H7 (cell line): ENCODE measurements around the gene BIVM. TPM values are rescaled to one million over a fixed set of nuclear protein-coding genes. Genes with fewer than 3 reads are reported as not detected.

ENCODE experiments used
- DNase-seq: peaks from one replicate; pipeline ENCODE4 v3.0.0; 2012
- H3K27me3 ChIP-seq: 2 replicates; pipeline ENCODE4 v1.6.0; 2011; ENCODE audit warnings: mild to moderate bottlenecking, low read length; ENCODE audit not compliant: control insufficient read depth, insufficient read depth
- H3K36me3 ChIP-seq: replicated peaks from 2 replicates; pipeline ENCODE4 v1.5.1; 2011; ENCODE audit warnings: low read length; ENCODE audit not compliant: control insufficient read depth, insufficient read depth
- H3K4me3 ChIP-seq: 2 replicates; pipeline ENCODE4 v1.5.1; 2011; ENCODE audit warnings: low read depth, mild to moderate bottlenecking, control low read depth, low read length, moderate library complexity; ENCODE audit not compliant: insufficient read depth
- total RNA-seq: library from RNA; depleted of rRNA; stranded (reverse); fragments of >200 nt; shearing (Covaris generic); gene quantifications from 2 replicates; pipeline ENCODE4 v1.2.3, GENCODE V29; 2014; rRNA removed

BIVM gene, protein sequence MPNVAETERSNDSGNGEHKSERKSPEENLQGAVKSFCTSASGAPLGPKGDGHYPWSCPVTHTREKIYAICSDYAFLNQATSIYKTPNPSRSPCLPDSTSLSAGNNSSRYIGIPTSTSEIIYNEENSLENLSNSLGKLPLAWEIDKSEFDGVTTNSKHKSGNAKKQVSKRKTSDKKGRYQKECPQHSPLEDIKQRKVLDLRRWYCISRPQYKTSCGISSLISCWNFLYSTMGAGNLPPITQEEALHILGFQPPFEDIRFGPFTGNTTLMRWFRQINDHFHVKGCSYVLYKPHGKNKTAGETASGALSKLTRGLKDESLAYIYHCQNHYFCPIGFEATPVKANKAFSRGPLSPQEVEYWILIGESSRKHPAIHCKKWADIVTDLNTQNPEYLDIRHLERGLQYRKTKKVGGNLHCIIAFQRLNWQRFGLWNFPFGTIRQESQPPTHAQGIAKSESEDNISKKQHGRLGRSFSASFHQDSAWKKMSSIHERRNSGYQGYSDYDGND
- total RNA-seq, result 7.8 and 10.0 TPM in 2 replicates

DNA sequence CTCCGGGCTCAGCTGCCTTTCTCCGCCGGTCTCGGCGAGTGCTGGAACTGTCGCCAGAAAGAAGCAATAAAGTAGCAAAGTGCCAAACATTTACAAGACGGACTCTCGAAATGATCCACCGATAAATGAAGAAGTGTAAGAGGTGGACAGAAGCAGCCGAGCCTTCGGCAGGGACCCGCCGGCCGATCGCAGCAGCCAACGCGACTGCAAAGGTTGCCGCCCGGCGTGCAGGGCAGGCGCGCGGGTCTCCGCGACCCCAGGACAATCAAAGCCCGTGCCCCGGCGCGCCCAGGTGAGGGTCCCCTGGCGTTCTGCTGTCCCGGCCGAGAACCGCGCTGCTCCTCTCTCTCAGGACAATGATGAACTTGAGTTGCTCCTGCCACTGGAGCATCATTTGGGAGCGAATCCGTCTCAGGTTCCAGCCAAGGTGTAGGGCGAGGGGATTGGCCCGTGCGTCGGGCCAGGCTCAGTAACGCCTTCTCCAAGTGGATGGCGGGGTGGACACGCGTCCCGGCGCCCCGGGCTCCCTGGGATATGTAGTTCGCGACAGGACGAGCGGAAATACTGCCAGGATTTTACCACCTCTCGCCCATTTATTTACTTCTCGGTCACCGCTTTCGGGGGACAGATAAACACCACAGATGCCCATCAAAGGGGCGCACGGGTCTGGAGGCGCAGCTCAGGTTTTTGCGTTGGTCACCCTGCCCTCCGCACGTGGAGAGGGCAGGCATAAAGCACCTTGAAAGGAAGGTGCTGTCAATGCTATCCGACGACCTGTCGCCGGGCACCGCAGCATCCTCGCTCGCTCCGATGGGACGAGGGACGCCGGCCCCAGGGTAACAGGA, at the start of gene BIVM, which contains the start of gene POGLUT2:
BIVM (plus strand) TSS at position 539 of the 845 bp plus-strand sequence. CDS start 8,149 bp downstream, outside the sequence.
POGLUT2 (minus strand) TSS at position 396 of the 845 bp plus-strand sequence; CDS start at position 90, 306 bp downstream.
- Histone ChIP-seq H3K36me3 (no peaks in the 10 kb centered on the region), H3K4me3 (peak within 1 kb of the TSS; percentile 78), H3K27me3 (peaks cover 11% of the 10 kb centered on the region)
- DNase-seq, result peak; percentile 96

DNA sequence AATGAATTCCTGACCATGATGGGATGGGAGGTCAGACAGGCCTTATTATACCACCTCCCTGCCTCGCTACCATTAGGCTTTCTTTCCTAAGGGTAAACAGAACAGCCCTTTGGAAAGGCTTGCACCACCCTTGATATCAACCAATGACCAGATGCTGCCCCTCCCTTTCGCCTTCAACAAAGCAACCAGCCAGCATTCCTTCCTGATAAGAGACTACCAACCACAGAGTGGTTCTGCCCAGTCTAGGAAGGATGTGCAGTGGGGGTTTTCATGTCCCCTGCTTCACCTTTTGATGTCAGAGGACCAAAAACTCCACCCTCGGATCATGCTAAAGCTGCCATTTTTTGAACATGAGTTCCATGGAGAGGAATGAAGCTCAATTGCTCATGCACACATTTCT, 47.0 kb upstream of the BIVM start:
- DNase-seq, result no peak
- H3K27me3 ChIP-seq, result no peaks in the 10 kb centered on the region
- H3K4me3 ChIP-seq, result no peak overlapping the region
- no peaks in the 10 kb centered on the region for H3K36me3 ChIP-seq

DNA sequence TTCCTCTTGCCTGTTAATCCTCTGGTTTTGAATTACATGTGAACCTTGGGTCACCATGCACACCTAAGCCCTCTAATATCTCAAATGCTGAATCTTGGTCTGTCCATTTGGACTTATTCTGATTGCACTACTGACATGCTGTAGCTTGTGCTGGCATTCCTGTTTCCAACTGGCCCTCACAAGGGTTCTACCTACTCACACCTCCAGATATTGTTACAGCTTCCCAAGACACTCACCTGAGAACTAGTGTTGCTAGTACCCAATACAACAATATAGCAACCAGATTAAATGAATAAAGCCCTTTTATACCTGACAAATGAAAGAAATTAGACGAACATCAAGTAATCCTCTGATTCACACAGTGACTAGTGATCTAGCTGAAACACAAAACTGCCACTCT, 41.9 kb upstream of the BIVM start:
- H3K36me3 ChIP-seq, result no peaks in the 10 kb centered on the region
- H3K4me3 ChIP-seq, result no peak overlapping the region
- H3K27me3 ChIP-seq, result no peaks in the 10 kb centered on the region
- DNase-seq, result no peak

DNA sequence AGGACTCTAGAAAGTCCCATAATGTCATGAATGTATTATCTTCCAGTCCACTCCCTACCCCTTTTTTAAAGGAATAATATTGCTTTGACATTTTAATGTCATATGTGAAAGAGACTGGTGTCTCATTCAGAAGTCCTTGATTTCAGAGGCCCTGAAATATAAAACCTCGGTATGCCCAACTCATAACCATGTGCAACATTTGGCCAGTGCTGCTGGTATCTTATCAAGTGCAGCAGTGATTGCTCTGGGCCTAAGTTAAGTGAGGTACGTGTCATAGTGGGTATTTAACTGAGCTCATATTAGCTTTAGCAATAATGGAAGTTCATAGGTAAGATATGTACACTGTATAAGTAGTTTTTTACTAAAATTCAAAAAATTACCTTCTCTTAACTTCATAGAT, 40.1 kb upstream of the BIVM start:
- DNase-seq, result no peak
- H3K36me3 ChIP-seq, result no peaks in the 10 kb centered on the region
- H3K4me3 ChIP-seq, result no peak overlapping the region
- no peaks in the 10 kb centered on the region for H3K27me3 ChIP-seq

DNA sequence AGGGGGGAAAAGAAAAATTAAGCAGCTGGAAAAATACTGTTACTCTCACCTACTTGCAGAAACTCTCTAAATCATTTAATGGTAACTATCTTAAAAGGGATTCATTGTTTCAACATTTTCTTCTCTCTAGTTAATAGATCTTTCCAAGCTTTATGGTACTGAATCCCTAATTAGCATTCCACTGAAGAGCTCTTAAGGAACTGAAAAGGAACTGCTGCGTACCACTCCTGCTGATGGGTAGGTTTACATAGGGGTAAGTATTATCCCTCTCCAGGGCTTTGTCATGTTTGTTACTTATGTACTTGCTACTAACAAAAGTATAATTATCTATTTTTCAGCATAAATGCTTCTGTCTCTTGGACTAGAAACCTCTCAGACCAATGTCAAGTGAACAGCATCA, 37.8 kb upstream of the BIVM start:
- DNase-seq, result no peak
- H3K4me3 ChIP-seq, result no peak overlapping the region
- H3K36me3 ChIP-seq, result no peaks in the 10 kb centered on the region
- H3K27me3 ChIP-seq, result no peaks in the 10 kb centered on the region

DNA sequence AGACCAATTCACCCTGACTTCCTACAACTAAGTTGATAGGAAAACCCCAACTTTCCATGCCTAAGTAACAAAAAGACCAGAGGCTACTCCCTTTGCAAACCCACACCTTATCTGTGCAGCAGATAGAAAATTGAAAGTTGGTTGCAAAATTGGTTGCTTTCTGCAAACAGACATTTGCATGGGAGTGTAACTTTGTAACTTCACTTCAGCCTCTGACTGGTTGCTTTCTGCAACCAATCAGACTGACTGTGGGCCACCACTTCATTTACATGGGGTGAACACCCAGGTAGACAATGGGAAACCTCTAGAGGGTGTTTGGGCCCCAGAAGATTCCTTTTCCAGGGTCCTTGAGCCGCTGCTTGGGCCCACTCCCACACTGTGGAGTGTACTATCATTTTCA, 35.2 kb upstream of the BIVM start:
- Histone ChIP-seq H3K36me3 (no peaks in the 10 kb centered on the region; the same call in 1 of the 2 replicates), H3K27me3 (no peaks in the 10 kb centered on the region), H3K4me3 (no peak overlapping the region)
- DNase-seq, result no peak

DNA sequence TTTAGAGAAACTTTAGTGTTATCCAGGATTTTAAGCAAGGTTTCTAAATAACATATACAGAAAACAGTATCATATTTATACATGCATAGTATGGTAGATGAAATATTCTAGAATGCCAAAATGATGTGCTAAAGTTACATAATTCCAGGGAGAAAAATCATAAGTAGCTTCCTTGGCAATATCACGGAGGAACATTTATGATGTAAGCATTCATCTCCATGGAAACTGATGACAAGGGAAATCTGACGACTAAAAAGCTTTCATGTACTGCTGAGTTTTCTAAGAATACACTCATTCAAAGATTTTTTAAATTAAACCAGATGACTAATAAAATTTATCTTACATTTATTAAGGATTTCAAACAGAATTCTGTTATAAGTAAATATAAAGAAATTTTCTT, 30.0 kb upstream of the BIVM start:
- peaks cover 8% of the 10 kb centered on the region; the same call in 1 of the 2 replicates for H3K27me3 ChIP-seq
- no peak overlapping the region for H3K4me3 ChIP-seq
- DNase-seq, result no peak
- H3K36me3 ChIP-seq, result no peaks in the 10 kb centered on the region; the same call in 1 of the 2 replicates

DNA sequence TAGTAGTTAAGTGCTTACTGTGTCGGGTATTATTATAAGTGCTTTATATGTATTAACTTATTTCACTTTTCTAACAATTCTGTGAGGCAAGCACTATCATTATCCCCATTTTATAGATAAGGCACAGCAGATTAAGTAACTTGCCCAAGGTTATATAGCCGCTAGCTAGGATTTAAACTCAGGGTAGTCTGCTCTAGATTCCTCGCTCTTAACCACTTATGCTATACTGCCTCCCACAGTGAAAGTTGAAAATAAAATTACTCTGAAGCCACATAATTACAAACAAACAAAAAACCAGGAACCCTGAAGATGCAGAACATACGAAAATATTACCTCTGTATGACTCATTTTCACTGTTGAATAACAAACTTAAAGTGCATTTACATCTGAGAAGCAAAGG, 29.2 kb upstream of the BIVM start:
- DNase-seq, result no peak
- peaks cover 11% of the 10 kb centered on the region; the same call in 1 of the 2 replicates for H3K27me3 ChIP-seq
- no peak overlapping the region for H3K4me3 ChIP-seq
- no peaks in the 10 kb centered on the region; the same call in 1 of the 2 replicates for H3K36me3 ChIP-seq

DNA sequence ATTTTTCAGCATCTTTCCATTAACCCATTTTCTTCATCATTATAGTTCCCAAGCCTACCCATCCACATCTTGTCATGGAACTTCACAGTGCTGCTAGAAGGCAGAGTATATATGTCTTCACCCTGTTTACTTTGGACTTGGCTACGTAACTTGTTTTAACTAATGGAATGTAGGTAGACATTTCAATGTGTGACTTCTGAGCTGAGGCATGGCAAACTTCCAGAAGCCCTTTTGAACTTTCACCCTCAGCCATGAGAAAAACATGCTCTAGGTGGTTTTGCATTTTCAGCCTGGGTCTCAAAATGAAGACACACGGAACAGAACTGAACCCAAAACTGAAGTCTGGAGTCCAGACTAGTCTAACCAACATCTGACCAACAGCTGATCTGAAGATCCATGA, 28.5 kb upstream of the BIVM start:
- H3K4me3 ChIP-seq, result no peak overlapping the region
- DNase-seq, result no peak
- H3K36me3 ChIP-seq, result no peaks in the 10 kb centered on the region; the same call in 1 of the 2 replicates
- H3K27me3 ChIP-seq, result peaks cover 11% of the 10 kb centered on the region; the same call in 1 of the 2 replicates

DNA sequence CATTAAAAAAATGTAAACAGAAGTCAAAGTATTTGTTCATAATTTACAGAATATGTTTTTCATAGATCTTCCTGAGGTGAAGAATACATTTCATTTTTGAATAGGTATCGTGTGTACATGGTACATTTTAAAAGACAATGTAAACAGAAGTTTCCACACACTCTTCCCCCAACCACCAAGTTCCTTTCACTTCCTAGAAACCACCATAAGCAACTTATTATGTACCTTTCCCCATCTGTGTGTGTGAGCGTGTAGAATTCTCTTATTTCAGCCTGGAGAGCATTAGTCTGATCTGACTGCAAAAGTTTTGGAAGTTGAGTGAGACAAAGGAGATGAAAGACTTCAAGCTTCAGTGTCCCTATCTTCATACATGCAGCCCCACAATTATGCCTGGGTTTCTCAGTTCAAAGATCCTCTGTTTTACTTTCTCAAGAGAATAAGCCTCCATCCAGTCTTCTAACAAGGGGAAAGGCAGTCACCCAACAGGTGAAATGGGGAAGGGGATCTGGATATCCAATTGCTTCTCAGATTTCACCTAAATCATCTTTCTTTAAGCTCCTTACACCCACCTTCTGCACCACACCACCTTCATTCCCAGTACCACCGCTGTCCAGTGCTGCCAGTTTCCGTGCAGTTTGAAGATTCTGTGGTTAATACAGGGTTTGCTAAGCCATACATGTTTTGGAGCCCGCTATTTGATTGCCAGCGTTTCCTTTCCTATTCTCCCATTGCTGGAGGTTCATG, 27.4 kb upstream of the BIVM start:
- H3K36me3 ChIP-seq, result no peaks in the 10 kb centered on the region
- peaks cover 11% of the 10 kb centered on the region; the same call in 1 of the 2 replicates for H3K27me3 ChIP-seq
- no peak overlapping the region for H3K4me3 ChIP-seq
- no peak for DNase-seq

DNA sequence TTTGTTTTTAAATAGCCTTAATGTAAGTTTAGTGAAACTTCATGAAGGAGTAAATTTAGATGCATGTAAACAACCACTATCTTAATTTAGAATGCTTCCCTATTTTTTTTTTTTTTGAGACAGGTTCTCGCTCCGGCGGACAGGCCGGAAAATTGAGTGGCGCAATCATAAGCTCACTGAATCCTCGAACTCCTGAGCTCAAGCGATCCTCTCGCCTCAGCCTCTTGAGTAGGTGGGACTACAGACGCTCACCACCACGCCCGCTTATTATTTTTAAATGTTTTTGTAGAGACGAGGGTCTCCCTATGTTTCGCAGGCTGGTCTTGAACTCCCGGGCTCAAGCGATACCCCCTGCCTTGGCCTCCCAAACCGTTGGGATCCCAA, 26.9 kb upstream of the BIVM start:
- no peak for DNase-seq
- H3K4me3 ChIP-seq, result no peak overlapping the region
- peaks cover 11% of the 10 kb centered on the region; the same call in 1 of the 2 replicates for H3K27me3 ChIP-seq
- H3K36me3 ChIP-seq, result no peaks in the 10 kb centered on the region

DNA sequence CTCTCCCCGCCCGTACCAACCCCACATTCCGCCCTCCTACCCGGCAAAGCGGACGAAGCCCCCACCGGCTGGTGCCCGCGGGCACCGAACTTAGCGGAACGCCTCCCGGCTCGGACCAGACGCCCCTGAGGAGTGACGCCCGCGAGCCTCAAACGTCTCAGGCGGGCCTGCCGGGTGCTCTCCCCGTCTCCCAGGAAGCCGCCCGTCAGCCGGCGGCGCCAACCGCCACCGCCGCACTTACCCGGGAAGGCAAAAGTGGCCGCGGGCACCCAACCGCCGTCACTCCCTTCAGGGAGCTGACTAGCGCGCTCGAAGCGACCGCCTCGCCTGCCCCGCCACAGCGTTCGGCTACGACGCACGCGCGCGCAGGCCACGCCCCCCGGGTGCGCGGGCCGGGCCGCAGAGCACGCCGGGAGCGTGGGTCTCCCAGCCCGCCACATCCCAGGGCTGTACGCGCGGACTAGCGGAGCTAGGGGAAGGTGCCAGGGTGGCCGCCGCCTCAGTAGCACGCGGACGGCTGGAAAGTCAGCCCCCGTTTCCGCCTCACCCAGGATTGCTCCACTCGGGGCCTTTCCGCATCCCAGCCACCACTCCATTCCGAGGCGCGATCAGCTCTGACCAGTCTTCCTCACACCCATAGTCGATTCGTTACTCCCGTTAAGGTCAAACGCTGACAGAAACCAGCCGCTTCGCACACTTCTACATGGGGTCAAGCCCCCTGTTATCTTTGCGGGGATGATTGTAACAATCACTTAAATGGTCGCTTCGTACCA, 25.3 kb upstream of the BIVM start, which contains the start of gene TEX30:
TEX30 (minus strand) TSS at position 346 of the 773 bp plus-strand sequence. CDS start 3,760 bp downstream, outside the sequence.
- Histone ChIP-seq H3K4me3 (peak within 1 kb of the TSS; percentile 80), H3K27me3 (peaks cover 11% of the 10 kb centered on the region; the same call in 1 of the 2 replicates), H3K36me3 (no peaks in the 10 kb centered on the region)
- DNase-seq, result peak; percentile 84

DNA sequence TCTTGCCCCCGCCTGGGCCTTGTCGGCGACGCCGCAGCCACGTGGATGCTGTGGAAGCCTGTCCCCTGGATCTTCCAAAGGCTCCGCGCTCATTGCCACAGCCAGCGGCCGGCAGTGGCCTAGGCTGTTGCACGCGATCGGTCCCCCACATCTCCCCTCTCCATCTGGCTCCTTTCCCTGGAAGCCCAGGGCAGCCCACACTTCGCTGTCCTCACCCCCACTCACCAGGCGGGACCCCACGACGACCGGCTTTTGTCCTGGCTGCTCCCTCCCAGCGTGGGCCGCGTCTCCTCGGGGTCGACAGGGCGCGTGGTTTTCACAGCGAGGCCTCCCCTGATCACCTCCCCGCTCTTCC, 24.7 kb upstream of the BIVM start:
- Histone ChIP-seq H3K4me3 (peak overlapping the region; percentile 80), H3K36me3 (no peaks in the 10 kb centered on the region), H3K27me3 (peaks cover 11% of the 10 kb centered on the region; the same call in 1 of the 2 replicates)
- DNase-seq, result peak; percentile 4
